Measurements from ENCODE around the gene FAM200C.
"Not testable (repeated sequence)": the region's sequence is repeated elsewhere in the genome, so short reads cannot be mapped to it uniquely, and the experiment has no call there.

The FAM200C gene

GRCh38 chr5:160399402-160400353, at the start of gene FAM200C:
Gene FAM200C, minus strand, starts transcription at chr5:160400054. Its CDS starts 4,564 bp downstream, at chr5:160395490.
- peak; percentile 61 for DNase-seq

- DNase-seq, result no peak
Measured at GRCh38 chr5:160449458-160449857, 49.6 kb upstream of the FAM200C start.

- DNase-seq, result no peak
Measured at GRCh38 chr5:160448886-160449285, 49.0 kb upstream of the FAM200C start.

- no peak for DNase-seq
Measured at GRCh38 chr5:160445751-160446150, 45.9 kb upstream of the FAM200C start.

GRCh38 chr5:160445132-160445531, 45.3 kb upstream of the FAM200C start:
- DNase-seq, result no peak

- DNase-seq, result no peak
Measured at GRCh38 chr5:160444407-160444806, 44.6 kb upstream of the FAM200C start.

GRCh38 chr5:160442824-160443431, 43.1 kb upstream of the FAM200C start:
- no peak for DNase-seq

- no peak for DNase-seq
Measured at GRCh38 chr5:160441311-160441781, 41.5 kb upstream of the FAM200C start.

GRCh38 chr5:160439205-160439600, 39.3 kb upstream of the FAM200C start:
- DNase-seq, result peak; percentile 47

- DNase-seq, result peak; percentile 47
Measured at GRCh38 chr5:160438316-160439204, 38.7 kb upstream of the FAM200C start.

GRCh38 chr5:160437271-160437670, 37.4 kb upstream of the FAM200C start:
- no peak for DNase-seq

GRCh38 chr5:160436661-160437060, 36.8 kb upstream of the FAM200C start:
- DNase-seq, result not testable (repeated sequence)

GRCh38 chr5:160436017-160436416, 36.2 kb upstream of the FAM200C start:
- DNase-seq, result no peak

- DNase-seq, result no peak
Measured at GRCh38 chr5:160435532-160435931, 35.7 kb upstream of the FAM200C start.

GRCh38 chr5:160434022-160434531, 34.2 kb upstream of the FAM200C start:
- DNase-seq, result peak; percentile 37

GRCh38 chr5:160432787-160433186, 32.9 kb upstream of the FAM200C start:
- DNase-seq, result no peak

GRCh38 chr5:160432196-160432595, 32.3 kb upstream of the FAM200C start:
- no peak for DNase-seq

GRCh38 chr5:160427607-160428006, 27.8 kb upstream of the FAM200C start:
- no peak for DNase-seq

GRCh38 chr5:160423099-160423498, 23.2 kb upstream of the FAM200C start:
- peak; percentile 48 for DNase-seq

- DNase-seq, result peak; percentile 82
Measured at GRCh38 chr5:160421625-160422258, 21.9 kb upstream of the FAM200C start, which contains the start of gene PTTG1. Gene PTTG1, plus strand, starts transcription at chr5:160421855. Its CDS starts 458 bp downstream, at chr5:160422313.

- no peak for DNase-seq
Measured at GRCh38 chr5:160420331-160420610, 20.4 kb upstream of the FAM200C start.
